RWPE2 (cell line): Measurements from ENCODE around the gene ANAPC2.

Experiments
- ATAC-seq: fragments of 200-7000 bp; cut with Tn5 transposase; 3 replicates; pipeline ENCODE4 v1.9.1; 2021; ENCODE audit warnings: low read depth
- DNase-seq: peaks from one replicate; pipeline ENCODE4 v3.0.0-alpha.2; 2020; ENCODE audit warnings: low spot score
- H3K27ac ChIP-seq: fragments of 450-650 bp; 2 replicates; pipeline ENCODE4 v1.5.1; 2017; ENCODE audit warnings: mild to moderate bottlenecking; ENCODE audit not compliant: poor library complexity, severe bottlenecking
- H3K27me3 ChIP-seq: fragments of 250-450 bp; sonication (Bioruptor Pico); 2 replicates; pipeline ENCODE4 v1.5.1; 2021; ENCODE audit warnings: mild to moderate bottlenecking, moderate library complexity; ENCODE audit not compliant: insufficient read depth, poor library complexity, severe bottlenecking
- H3K36me3 ChIP-seq: fragments of 250-450 bp; sonication (Bioruptor Pico); 2 replicates; pipeline ENCODE4 v1.5.1; 2020; ENCODE audit warnings: low read depth, mild to moderate bottlenecking, moderate library complexity
- H3K4me1 ChIP-seq: fragments of 250-450 bp; sonication (Bioruptor Pico); 2 replicates; pipeline ENCODE4 v1.5.1; 2021; ENCODE audit warnings: mild to moderate bottlenecking, moderate library complexity; ENCODE audit not compliant: insufficient read depth, poor library complexity, severe bottlenecking
- H3K4me3 ChIP-seq: fragments of 250-450 bp; sonication (Bioruptor Pico); 2 replicates; pipeline ENCODE4 v1.5.1; 2021; ENCODE audit warnings: mild to moderate bottlenecking, moderate library complexity; ENCODE audit not compliant: severe bottlenecking
- H3K9me3 ChIP-seq: fragments of 250-450 bp; sonication (Bioruptor Pico); 2 replicates; pipeline ENCODE4 v1.5.1; 2021; ENCODE audit warnings: mild to moderate bottlenecking, moderate library complexity; ENCODE audit not compliant: severe bottlenecking
- CTCF ChIP-seq: fragments of 450-650 bp; IDR thresholded peaks from one replicate; pipeline ENCODE4 v1.5.1; 2017; ENCODE audit warnings: mild to moderate bottlenecking, moderate library complexity; ENCODE audit not compliant: poor library complexity, severe bottlenecking

The ANAPC2 gene

GRCh38 chr9:137189297-137190295 is 1.2 kb upstream of the ANAPC2 start:
- Histone ChIP-seq H3K9me3 (no peaks in the 10 kb centered on the region), H3K36me3 (peaks cover 20% of the 10 kb centered on the region), H3K27ac (peak overlapping the region; percentile 73), H3K4me3 (peak overlapping the region; percentile 52), H3K27me3 (no peaks in the 10 kb centered on the region), H3K4me1 (peaks cover 6% of the 10 kb centered on the region)
- TF ChIP-seq CTCF: no peak
- ATAC-seq (peak; percentile 13), DNase-seq (no peak)

- TF ChIP-seq CTCF: no peak
- Histone ChIP-seq H3K36me3 (peaks cover 23% of the 10 kb centered on the region), H3K27ac (peak overlapping the region; percentile 73), H3K4me3 (peak overlapping the region; percentile 52), H3K9me3 (no peaks in the 10 kb centered on the region), H3K27me3 (no peaks in the 10 kb centered on the region), H3K4me1 (peaks cover 5% of the 10 kb centered on the region)
- DNase-seq (no peak), ATAC-seq (peak; percentile 5)
Observed at GRCh38 chr9:137188086-137188489, 272 bp downstream of the ANAPC2 start.

GRCh38 chr9:137187386-137187785 is 974 bp downstream of the ANAPC2 start:
- no peaks in the 10 kb centered on the region for H3K27me3 ChIP-seq
- no peak overlapping the region for H3K27ac ChIP-seq
- peak overlapping the region; percentile 52 for H3K4me3 ChIP-seq
- H3K36me3 ChIP-seq: peaks cover 29% of the 10 kb centered on the region
- no peak for TF ChIP-seq CTCF
- no peak for DNase-seq
- ATAC-seq: no peak
- H3K4me1 ChIP-seq: peaks cover 5% of the 10 kb centered on the region
- H3K9me3 ChIP-seq: no peaks in the 10 kb centered on the region

GRCh38 chr9:137186385-137186784 is 2.0 kb downstream of the ANAPC2 start:
- H3K4me3 ChIP-seq: no peak overlapping the region
- no peak overlapping the region for H3K27ac ChIP-seq
- peaks cover 34% of the 10 kb centered on the region for H3K36me3 ChIP-seq
- ATAC-seq (no peak), DNase-seq (no peak)
- peaks cover 5% of the 10 kb centered on the region for H3K4me1 ChIP-seq
- no peaks in the 10 kb centered on the region for H3K9me3 ChIP-seq
- no peak for TF ChIP-seq CTCF
- no peaks in the 10 kb centered on the region for H3K27me3 ChIP-seq

- H3K4me3 ChIP-seq: no peak overlapping the region
- H3K36me3 ChIP-seq: peaks cover 31% of the 10 kb centered on the region
- peaks cover 5% of the 10 kb centered on the region for H3K4me1 ChIP-seq
- H3K27me3 ChIP-seq: no peaks in the 10 kb centered on the region
- DNase-seq (no peak), ATAC-seq (no peak)
- H3K27ac ChIP-seq: no peak overlapping the region
- no peak for TF ChIP-seq CTCF
- H3K9me3 ChIP-seq: no peaks in the 10 kb centered on the region
Observed at GRCh38 chr9:137185921-137186320, 2.4 kb downstream of the ANAPC2 start.
